SJCRH30 (cell line): ENCODE data around the gene LPA. TPM values are rescaled to one million over a fixed set of nuclear protein-coding genes. Genes with fewer than 3 reads are reported as not detected.
"Not testable (repeated sequence)": the region's sequence is repeated elsewhere in the genome, so short reads cannot be mapped to it uniquely, and the experiment has no call there.

Source experiments
- DNase-seq, 2 experiments: peaks; one replicate each; pipeline ENCODE4 v3.0.0-alpha.2; 2015 to 2020
- H3K27ac ChIP-seq: fragments of 250-450 bp; sonication (Bioruptor Pico); 2 replicates; pipeline ENCODE4 v1.5.1; 2020; ENCODE audit warnings: mild to moderate bottlenecking, moderate library complexity
- H3K27me3 ChIP-seq: fragments of 250-450 bp; sonication (Bioruptor Pico); 2 replicates; pipeline ENCODE4 v1.5.1; 2020; ENCODE audit warnings: mild to moderate bottlenecking, moderate library complexity
- H3K36me3 ChIP-seq: fragments of 250-450 bp; sonication (Bioruptor Pico); 2 replicates; pipeline ENCODE4 v1.5.1; 2020; ENCODE audit warnings: mild to moderate bottlenecking, moderate library complexity
- H3K4me1 ChIP-seq: fragments of 250-450 bp; sonication (Bioruptor Pico); 2 replicates; pipeline ENCODE4 v1.5.1; 2020; ENCODE audit warnings: mild to moderate bottlenecking, moderate library complexity
- H3K4me3 ChIP-seq: fragments of 250-450 bp; sonication (Bioruptor Pico); 2 replicates; pipeline ENCODE4 v1.5.1; 2020; ENCODE audit warnings: mild to moderate bottlenecking, moderate library complexity
- H3K9me3 ChIP-seq: fragments of 250-450 bp; sonication (Bioruptor Pico); replicated peaks from 2 replicates; pipeline ENCODE4 v1.5.1; 2020; ENCODE audit warnings: mild to moderate bottlenecking, moderate library complexity
- total RNA-seq: library from RNA; depleted of rRNA; stranded (reverse); fragments of >200 nt; shearing (Covaris generic); gene quantifications from 2 replicates; pipeline ENCODE4 v1.2.3, GENCODE V29; 2014

Gene LPA
- total RNA-seq, 1 experiment from 2014 or later = not detected

DNA sequence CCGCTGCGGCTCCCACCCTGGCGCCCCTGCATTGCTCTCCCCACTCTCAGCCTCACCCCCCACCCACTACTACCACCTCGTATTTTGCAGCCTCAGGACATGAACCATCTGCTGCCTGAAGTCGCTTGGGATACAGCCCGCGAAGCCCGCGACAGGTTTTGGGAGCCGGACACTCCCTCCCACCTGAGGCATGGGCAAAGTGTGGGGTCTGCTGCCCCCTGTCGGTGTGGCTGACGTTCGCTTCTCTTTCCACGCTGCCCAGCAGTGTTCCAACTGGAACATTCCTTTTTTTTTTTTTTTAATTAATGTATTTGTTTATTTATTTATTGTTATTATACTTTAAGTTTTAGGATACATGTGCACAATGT, 15.3 kb upstream of the LPA start:
- H3K4me1 ChIP-seq = no peaks in the 10 kb centered on the region

DNA sequence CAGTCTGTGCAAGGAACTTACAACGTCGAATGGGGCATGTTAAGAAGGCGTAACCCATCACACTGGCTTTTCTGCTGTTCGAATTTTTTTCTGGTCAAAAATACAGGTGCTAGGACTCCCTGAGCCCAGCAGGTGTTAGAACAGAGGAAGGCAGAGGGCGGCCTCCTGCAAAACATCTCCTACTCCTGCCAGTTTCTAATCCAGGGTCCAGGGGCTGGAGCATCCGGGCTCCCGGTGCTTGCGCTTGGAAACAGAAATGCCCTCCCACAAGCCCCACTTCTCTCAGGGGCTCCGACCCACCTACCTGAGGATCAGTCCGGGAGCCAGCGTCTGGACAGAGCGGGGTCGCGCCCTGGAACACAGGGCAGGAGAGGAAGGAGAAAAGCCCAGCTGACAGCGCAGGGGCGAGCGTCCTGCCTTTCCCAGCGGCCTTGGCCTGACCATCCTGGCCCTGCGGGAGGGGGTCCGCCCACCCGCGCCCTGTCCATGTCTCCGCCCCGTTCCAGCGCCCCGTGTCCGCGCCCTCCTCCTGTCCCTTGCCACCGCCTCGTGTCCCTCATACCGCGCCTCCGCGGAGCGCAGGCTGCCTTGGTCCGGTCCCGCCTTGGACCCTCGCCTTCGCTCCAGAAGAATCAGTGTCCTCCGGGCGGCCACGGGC, 14.8 kb upstream of the LPA start:
- Histone ChIP-seq H3K4me3 (no peak overlapping the region), H3K27ac (no peak overlapping the region), H3K27me3 (0 out of 2 replicates have a peak, but pooled peaks cover 9% of the 10 kb centered on the region), H3K36me3 (no peaks in the 10 kb centered on the region), H3K4me1 (no peaks in the 10 kb centered on the region), H3K9me3 (no peaks in the 10 kb centered on the region)
- no peak for DNase-seq

More for the DNA sequence above, 15.3 kb upstream of the LPA start:
- Histone ChIP-seq H3K27ac (no peak overlapping the region), H3K36me3 (no peaks in the 10 kb centered on the region), H3K9me3 (no peaks in the 10 kb centered on the region), H3K4me3 (no peak overlapping the region), H3K27me3 (0 out of 2 replicates have a peak, but pooled peaks cover 9% of the 10 kb centered on the region)
- DNase-seq = no peak

DNA sequence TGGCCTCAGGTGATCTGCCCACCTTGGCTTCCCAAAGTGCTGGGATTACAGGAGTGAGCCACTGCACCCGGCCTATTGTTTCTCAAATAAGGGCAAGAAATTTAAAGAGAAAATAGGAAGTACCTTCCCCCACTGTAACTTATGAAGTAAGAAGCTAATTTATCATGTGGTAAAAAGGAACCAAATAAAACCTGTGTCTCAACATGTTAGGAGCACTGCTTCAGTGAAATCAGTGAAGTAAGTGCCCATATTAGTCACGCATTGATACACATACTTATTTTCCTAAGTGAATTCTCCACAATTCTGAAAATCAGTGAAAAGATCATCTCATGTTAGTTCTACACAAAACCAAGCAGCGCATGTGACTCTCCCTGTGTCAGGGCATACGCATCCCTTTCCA, 14.2 kb upstream of the LPA start:
- Histone ChIP-seq H3K36me3 (no peaks in the 10 kb centered on the region), H3K4me1 (no peaks in the 10 kb centered on the region), H3K27ac (no peak overlapping the region), H3K9me3 (no peaks in the 10 kb centered on the region), H3K4me3 (no peak overlapping the region), H3K27me3 (0 out of 2 replicates have a peak, but pooled peaks cover 9% of the 10 kb centered on the region)
- DNase-seq = no peak

DNA sequence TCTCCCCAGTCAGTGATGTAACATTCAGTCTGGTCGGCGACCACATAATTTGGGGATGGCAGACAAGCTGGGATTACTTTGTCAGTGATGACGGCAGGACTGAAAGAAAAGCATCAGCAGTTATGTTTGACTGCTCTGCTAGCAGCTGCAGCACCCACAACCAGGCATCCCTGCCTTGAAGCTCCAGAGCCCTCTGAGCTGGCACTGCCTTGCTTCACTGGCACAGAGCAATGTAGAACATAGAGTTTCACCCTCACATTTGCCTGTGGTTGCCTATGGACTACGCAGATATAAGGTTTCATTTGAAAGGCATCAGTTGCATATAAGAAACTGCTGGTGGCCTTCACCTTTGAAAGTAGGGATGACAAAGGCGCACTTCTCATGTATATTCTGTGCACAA, 12.3 kb upstream of the LPA start:
- H3K9me3 ChIP-seq, H3K27me3 ChIP-seq, H3K36me3 ChIP-seq, H3K4me1 ChIP-seq, H3K27ac ChIP-seq, H3K4me3 ChIP-seq, DNase-seq: not testable (repeated sequence)

DNA sequence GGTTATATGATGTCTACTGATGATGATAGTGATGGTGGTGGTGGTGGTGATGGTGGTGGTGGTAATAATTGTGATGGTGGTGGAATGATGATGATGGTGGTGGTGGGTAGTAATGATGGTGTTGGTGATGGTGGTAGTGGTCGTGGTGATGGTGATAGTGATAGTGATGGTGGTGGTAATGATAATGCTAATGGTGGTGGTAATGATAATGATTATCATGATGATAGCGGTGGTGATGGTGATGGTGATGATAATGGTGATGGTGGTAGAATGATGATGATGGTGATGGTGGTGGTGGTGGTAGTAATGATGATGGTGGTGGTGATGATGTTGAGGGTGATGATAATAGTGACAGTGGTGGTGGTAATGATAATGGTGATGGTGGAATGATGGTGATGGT, 4.5 kb upstream of the LPA start:
- Histone ChIP-seq H3K9me3 (no peaks in the 10 kb centered on the region), H3K27ac (no peak overlapping the region), H3K4me3 (no peak overlapping the region), H3K4me1 (no peaks in the 10 kb centered on the region), H3K27me3 (no peaks in the 10 kb centered on the region), H3K36me3 (no peaks in the 10 kb centered on the region)
- no peak for DNase-seq

DNA sequence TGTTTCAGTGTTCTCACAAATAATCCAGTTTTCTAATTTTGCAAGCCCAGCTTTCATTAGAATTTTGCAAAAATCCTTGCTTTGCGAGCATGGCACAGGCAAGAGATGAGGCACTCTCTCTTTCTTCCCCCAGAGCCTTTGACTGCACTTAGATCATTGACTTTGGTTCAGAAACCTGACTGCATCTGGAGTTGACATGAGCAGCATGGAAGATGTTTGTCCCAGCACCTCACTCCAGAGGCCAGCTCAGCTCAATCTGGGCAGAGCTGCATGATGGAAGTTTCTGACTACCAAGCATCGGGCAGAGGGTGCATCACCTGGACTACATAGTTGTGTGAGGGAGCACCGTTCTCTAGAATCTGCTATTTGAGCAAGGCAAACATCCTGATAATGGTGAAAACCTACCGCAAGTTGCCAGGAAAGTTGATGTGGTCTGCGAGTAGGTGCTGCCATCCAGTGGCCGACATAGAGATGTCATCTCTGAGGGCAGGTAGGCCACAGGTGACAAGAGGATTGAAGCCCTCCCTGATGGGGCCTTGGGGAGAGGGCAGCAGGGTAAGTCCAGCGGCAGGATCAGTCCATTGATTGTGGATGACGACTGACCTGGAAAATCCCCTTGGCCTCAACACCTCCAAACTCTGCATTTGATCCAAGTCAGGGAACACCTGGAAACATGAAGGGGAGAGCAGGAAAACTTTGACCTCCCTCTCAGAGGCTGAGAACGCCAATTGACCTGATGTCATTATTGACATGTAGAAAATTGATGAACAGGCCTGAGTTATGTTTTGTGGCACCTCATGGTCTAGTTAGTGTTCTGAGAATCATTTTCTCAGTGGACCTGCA, 3.8 kb upstream of the LPA start:
- H3K36me3 ChIP-seq = no peaks in the 10 kb centered on the region
- H3K27me3 ChIP-seq = no peaks in the 10 kb centered on the region
- H3K27ac ChIP-seq = no peak overlapping the region
- no peaks in the 10 kb centered on the region for H3K9me3 ChIP-seq
- H3K4me3 ChIP-seq = no peak overlapping the region
- peak; percentile 22 to 44 for DNase-seq
- H3K4me1 ChIP-seq = no peaks in the 10 kb centered on the region

DNA sequence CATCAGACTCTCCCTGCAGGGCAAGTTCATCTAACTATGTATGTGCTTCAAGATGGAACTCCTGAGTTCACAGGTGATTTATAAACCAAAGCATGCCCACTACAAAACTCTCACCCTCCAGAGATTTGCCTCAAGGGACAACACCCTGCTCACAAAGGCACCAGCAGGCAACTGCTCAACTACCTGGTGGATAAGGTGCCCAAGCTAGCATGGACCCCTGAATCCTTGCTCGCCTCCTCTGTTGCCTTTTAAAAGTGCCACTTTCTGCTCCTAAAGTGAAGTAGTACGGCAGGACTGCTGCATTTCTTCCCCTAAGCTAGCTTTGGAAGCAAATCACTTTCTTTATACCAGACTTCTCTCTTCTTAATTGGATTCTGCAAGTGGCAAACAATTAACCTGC, 1.2 kb downstream of the LPA start:
- Histone ChIP-seq H3K4me3 (no peak overlapping the region), H3K4me1 (no peaks in the 10 kb centered on the region), H3K36me3 (no peaks in the 10 kb centered on the region), H3K9me3 (no peaks in the 10 kb centered on the region), H3K27ac (no peak overlapping the region), H3K27me3 (peaks cover 4% of the 10 kb centered on the region; the same call in 1 of the 2 replicates)
- no peak for DNase-seq

DNA sequence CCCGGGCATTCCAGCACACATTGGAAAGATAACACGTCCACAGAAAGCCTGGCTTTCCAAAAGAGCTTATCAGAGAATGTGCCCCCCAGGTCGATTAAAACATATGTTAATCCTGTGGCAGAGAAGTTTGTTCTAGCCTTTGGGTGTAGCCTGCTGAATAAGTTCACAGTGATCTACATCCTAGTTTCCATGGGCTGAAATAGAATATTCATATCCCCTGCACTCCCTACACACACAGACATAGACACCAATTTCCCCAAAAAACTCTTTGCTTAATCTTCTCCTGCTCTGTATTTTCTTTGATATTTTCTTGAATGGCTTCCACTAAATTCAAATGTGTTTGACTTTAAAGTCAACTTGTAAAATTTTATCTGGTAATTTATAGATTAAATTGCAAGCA, 1.6 kb downstream of the LPA start:
- H3K27ac ChIP-seq = no peak overlapping the region
- peaks cover 4% of the 10 kb centered on the region; the same call in 1 of the 2 replicates for H3K27me3 ChIP-seq
- no peaks in the 10 kb centered on the region for H3K9me3 ChIP-seq
- H3K36me3 ChIP-seq = no peaks in the 10 kb centered on the region
- no peak for DNase-seq
- H3K4me3 ChIP-seq = no peak overlapping the region
- H3K4me1 ChIP-seq = no peaks in the 10 kb centered on the region

DNA sequence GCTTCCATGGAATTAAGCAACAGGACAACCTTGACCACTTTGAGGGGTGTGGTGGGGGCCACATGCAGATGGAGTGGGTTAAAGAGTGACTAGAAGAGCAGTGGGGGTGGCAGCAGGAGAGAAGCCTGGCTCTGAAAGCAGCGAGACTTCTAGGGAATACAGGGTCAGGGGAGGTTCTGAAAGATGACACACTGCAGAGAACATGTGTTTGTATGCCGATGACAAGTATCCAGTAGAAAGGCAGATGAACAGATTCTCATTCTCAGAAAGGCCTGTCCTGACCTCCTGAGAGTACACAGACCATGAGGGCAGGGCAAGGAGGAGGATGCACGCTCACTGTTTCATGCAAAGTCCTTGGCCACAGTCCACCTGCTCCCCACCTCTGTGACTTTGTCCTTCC, 2.9 kb downstream of the LPA start:
- no peak for DNase-seq
- H3K36me3 ChIP-seq = no peaks in the 10 kb centered on the region
- H3K4me1 ChIP-seq = no peaks in the 10 kb centered on the region
- no peak overlapping the region for H3K4me3 ChIP-seq
- H3K9me3 ChIP-seq = no peaks in the 10 kb centered on the region
- H3K27ac ChIP-seq = no peak overlapping the region
- H3K27me3 ChIP-seq = peaks cover 4% of the 10 kb centered on the region; the same call in 1 of the 2 replicates

DNA sequence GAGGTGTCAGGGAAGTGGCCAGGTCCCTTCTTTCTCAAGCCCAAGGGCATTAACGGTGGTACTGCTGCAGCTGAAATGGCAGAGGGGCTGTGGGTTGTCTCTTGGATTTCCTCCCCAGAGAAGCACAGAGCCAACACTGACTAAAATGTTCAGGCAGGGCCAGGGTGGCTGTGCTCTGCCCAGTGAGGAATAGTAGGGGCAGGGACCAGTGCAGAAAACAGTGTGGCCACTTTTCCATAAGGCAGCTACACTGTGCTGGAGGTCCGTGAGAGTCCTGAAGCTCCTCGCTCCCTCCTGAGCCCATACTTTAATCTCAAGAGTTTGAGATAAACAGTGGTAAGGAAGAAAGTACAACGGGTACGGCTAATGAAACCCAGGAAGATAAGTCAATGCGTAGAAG, 4.5 kb downstream of the LPA start:
- Histone ChIP-seq H3K27ac (no peak overlapping the region), H3K36me3 (no peaks in the 10 kb centered on the region), H3K9me3 (no peaks in the 10 kb centered on the region), H3K4me1 (no peaks in the 10 kb centered on the region), H3K4me3 (no peak overlapping the region), H3K27me3 (peaks cover 4% of the 10 kb centered on the region; the same call in 1 of the 2 replicates)
- no peak for DNase-seq

DNA sequence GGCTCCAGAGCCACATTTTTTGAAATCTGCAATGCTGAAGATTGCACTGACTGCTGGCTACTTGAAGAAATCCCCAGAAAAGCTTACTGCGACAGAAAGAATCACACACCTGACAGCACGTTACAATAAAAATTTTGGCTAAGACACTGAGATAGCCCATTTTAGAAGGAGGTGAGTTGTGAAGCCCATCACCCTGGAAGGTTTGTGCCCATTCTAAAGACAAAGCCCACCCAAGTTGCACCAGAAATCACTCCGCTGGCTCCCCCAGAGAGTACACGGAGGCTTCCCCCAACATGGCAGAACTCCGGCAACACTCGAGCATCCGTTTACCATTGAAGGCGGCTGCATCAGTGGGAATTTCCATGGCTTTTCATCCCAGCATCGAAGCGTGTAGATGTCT, 29.4 kb downstream of the LPA start:
- H3K27me3 ChIP-seq = peaks cover 5% of the 10 kb centered on the region; the same call in 1 of the 2 replicates
- DNase-seq = no peak
- no peak overlapping the region for H3K4me3 ChIP-seq
- H3K9me3 ChIP-seq = no peaks in the 10 kb centered on the region
- no peak overlapping the region for H3K27ac ChIP-seq
- H3K4me1 ChIP-seq = no peaks in the 10 kb centered on the region
- H3K36me3 ChIP-seq = no peaks in the 10 kb centered on the region

DNA sequence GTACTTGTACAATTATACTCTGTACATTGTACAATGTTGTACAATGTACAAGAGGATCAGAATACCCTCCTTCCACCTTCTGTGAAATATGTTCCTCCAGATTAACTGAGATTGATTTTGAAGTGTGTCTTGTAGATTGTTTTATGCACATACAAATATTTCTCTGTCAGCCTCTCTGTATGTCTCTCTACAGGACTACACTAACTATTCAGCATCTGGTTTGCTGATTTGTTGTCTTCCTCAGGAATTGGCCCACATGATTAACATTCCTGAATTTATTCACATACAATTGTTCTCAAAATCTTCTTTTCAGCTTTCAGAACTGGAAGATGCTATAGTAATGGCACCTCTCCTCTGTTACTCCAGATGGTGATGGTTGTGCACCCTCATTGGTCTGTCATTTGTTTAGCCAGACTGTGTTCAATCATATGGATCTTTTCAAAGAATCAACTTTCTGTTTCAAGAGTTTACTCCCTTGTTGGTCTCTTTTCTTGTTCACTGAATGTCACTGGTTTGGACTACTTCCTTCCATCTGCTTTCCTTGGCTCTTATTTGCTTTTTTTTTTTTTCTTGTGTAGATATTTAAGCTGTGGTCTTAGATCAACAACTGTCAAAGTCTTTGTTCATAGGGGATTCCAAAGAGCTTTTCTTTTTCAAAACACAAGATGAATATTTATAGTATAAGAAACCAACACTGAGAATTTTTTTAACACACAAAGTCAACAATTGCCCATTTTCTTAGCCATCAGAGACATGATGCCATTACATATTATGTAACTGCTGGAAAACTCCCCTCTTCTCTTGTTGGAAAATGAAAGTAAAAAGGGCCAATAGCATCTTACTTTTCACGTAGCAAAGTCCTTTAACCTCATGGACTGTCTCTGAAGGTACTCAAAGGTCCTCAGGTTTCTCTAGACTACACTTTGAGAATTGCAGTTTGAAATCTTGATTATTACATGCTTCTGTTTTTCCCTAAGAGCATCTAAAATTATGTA, 67.9 kb downstream of the LPA start:
- H3K27ac ChIP-seq = no peak overlapping the region

DNA sequence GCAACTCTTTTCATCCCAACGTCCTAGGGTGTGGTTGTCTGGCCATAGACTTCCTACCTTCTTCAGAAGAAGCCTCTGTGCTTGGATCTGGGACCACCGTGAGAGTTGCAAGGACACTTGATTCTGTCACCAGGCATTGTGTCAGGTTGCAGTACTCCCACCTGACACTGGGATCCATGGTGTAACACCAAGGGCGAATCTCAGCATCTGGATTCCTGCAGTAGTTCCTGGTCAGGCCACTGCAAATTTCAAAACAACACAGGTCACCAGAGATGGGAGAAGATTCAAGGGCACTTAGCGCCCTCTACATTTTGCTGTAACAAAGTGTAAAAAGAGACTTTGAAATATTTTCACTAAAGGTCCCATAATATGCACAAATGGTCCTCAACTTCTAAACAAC, 68.8 kb downstream of the LPA start:
- not testable (repeated sequence) for H3K4me3 ChIP-seq, H3K9me3 ChIP-seq, H3K27me3 ChIP-seq, H3K4me1 ChIP-seq, DNase-seq, H3K27ac ChIP-seq, H3K36me3 ChIP-seq

More for the DNA sequence above, 67.9 kb downstream of the LPA start:
- DNase-seq = no peak
- no peaks in the 10 kb centered on the region for H3K36me3 ChIP-seq
- peaks cover 5% of the 10 kb centered on the region; the same call in 1 of the 2 replicates for H3K27me3 ChIP-seq
- no peak overlapping the region for H3K4me3 ChIP-seq
- no peaks in the 10 kb centered on the region for H3K9me3 ChIP-seq
- H3K4me1 ChIP-seq = no peaks in the 10 kb centered on the region

DNA sequence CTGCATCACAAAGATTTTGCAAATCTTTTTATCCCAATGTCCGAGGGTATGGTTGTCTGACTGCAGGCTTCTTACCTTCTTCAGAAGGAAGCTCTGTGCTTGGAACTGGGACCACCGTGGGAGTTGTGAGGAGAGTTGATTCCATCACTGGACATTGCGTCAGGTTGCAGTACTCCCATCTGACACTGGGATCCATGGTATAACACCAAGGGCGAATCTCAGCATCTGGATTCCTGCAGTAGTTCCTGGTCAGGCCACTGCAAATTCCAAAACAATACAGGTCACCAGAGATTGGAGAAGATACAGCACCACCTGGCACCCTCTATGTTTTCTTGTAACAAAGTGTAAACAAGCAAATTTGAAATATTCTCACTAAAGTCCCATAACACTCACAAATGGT, 77.7 kb downstream of the LPA start:
- H3K4me3 ChIP-seq = no peak overlapping the region
- H3K4me1 ChIP-seq = no peaks in the 10 kb centered on the region
- no peak for DNase-seq
- H3K27ac ChIP-seq = no peak overlapping the region
- H3K27me3 ChIP-seq = no peaks in the 10 kb centered on the region
- no peaks in the 10 kb centered on the region for H3K9me3 ChIP-seq
- no peaks in the 10 kb centered on the region for H3K36me3 ChIP-seq

DNA sequence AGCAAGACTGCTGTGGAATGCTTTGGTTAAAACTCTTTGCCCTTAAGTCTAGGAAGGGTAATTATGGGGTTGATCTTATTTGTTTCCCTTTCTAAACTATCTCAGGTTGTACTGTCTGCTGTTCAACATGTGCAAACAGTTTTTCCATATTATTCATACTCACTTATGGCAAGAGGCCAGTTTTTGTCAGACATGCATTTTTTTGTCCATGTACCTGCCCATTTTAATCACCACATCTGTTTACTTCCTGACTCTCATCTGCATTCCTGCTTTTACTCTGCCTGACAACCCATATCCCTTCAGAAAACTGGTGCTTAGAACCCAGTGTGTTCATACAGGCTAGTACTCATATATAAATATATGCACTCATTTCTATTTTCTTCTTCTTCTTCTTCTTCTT, 80.3 kb downstream of the LPA start:
- Histone ChIP-seq H3K27ac (no peak overlapping the region), H3K4me1 (no peaks in the 10 kb centered on the region), H3K9me3 (no peaks in the 10 kb centered on the region), H3K4me3 (no peak overlapping the region), H3K27me3 (no peaks in the 10 kb centered on the region), H3K36me3 (no peaks in the 10 kb centered on the region)
- no peak for DNase-seq
